BLaER1 (cell line): ENCODE measurements around the gene RIPPLY1.

Source experiments
- H3K27ac ChIP-seq: shearing (Covaris generic); formaldehyde crosslinking; 2 replicates; pipeline ENCODE4 v1.8.1; 2022
- H3K27me3 ChIP-seq: shearing (Covaris generic); formaldehyde crosslinking; 2 replicates; pipeline ENCODE4 v1.8.1; 2022
- H3K36me3 ChIP-seq: shearing (Covaris generic); formaldehyde crosslinking; 2 replicates; pipeline ENCODE4 v1.8.1; 2022
- H3K4me1 ChIP-seq: shearing (Covaris generic); formaldehyde crosslinking; 2 replicates; pipeline ENCODE4 v1.8.1; 2022
- H3K4me2 ChIP-seq: shearing (Covaris generic); formaldehyde crosslinking; 2 replicates; pipeline ENCODE4 v1.8.1; 2022
- H3K4me3 ChIP-seq: shearing (Covaris generic); formaldehyde crosslinking; 2 replicates; pipeline ENCODE4 v1.8.1; 2022
- H3K9ac ChIP-seq: shearing (Covaris generic); formaldehyde crosslinking; 2 replicates; pipeline ENCODE4 v1.8.1; 2022
- H3K9me3 ChIP-seq: shearing (Covaris generic); formaldehyde crosslinking; 2 replicates; pipeline ENCODE4 v1.8.1; 2022
- H4K20me1 ChIP-seq: shearing (Covaris generic); formaldehyde crosslinking; 2 replicates; pipeline ENCODE4 v1.8.1; 2022
- Cebpa-rat ChIP-seq: shearing (Covaris generic); IDR thresholded peaks from 2 replicates; pipeline ENCODE4 v1.8.1; 2022

Gene RIPPLY1

DNA sequence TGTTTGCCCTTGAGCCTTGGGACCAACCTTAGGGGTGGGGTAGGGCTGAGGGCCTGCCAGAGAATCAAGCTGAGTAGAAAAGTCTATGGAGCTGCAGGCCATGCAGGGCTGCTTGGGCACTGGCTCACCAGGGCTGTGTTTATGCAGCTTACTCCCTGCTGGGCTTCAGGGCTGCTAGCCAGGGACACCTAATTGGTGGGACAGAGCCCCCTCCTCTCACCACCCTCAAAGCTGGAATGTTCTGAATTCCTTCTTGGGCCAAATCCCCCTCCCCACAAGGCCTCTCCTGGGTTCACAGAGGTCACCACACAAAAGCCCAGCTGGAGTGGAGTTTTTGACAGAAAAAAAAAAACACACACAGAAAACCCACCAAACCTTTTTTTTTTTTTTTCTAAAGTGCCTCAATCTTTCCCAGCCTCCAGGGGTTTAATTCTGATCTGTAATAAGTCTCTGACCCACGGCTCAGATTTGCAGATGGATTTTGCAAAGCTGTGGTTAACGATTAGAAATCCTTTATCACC, 16.9 kb upstream of the RIPPLY1 start, which contains the start of gene CLDN2:
Gene CLDN2 (plus strand): TSS at position 471 of the 521 bp plus-strand sequence. CDS start 7,827 bp downstream, outside the sequence.
- Histone ChIP-seq H3K4me2 (no peak within 1 kb of the TSS), H3K9ac (no peak within 1 kb of the TSS), H3K27ac (no peak within 1 kb of the TSS), H3K4me3 (no peak within 1 kb of the TSS), H3K4me1 (peaks cover 12% of the 10 kb centered on the region), H3K36me3 (no peaks in the 10 kb centered on the region), H4K20me1 (peaks cover 8% of the 10 kb centered on the region; the same call in 1 of the 2 replicates), H3K9me3 (no peaks in the 10 kb centered on the region), H3K27me3 (peaks cover 87% of the 10 kb centered on the region)
- TF ChIP-seq Cebpa-rat, result no peak

DNA sequence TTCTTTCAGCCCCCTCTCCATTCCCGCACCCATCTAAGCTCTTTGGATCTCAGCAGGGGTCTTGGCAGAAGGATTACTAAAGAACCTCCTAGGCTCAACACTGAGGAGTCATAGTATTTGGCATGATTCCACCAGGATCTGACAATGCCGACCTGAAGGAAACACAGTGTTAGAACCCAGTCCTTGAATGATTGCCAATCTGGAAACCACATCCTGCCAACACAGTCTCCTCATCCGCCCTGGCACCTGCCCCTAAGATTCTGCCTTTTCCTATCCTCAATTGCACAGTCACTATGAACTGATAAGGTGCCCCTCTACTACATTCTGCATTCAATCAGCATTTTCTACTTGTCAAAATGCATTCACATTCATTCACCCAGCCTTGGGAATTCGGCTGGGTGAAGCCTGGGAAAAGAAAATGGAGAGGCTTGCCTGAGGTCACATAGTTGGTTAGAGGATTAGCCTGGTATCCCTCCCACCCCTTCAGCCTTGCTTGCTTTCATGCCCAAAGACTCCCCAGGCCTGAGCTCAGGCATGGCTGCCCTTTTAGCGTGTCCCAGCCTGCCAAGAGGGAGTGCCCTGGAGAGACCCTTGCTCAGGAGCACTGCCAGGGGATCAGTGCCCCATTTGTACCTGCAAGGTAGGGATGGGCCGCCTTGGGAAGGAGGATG, 14.8 kb upstream of the RIPPLY1 start:
- Histone ChIP-seq H3K9me3 (no peaks in the 10 kb centered on the region), H3K27ac (no peak overlapping the region), H3K4me1 (peaks cover 12% of the 10 kb centered on the region), H3K9ac (no peak overlapping the region), H3K4me2 (peak overlapping the region; percentile 16), H4K20me1 (peaks cover 8% of the 10 kb centered on the region; the same call in 1 of the 2 replicates), H3K36me3 (no peaks in the 10 kb centered on the region), H3K27me3 (peaks cover 98% of the 10 kb centered on the region), H3K4me3 (no peak overlapping the region)
- TF ChIP-seq Cebpa-rat, result no peak

DNA sequence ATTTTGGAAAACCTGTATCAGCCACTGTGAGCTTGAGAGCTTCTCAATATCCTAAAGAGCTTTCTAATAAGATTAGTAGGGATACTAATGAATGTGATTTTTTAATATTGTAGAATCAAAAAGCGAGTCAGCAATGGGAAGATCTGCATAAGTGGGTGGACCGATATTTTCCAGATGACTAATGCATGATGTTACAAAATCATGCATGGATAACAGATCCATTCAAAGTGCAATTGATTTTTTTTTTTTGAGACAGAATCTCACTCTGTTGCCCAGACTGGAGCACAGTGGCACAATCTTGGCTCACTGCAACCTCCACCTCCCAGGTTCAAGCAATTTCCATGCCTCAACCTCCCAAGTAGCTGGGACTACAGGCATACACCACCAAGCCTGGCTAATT, 9.7 kb upstream of the RIPPLY1 start:
- H3K4me3 ChIP-seq, result no peak overlapping the region

DNA sequence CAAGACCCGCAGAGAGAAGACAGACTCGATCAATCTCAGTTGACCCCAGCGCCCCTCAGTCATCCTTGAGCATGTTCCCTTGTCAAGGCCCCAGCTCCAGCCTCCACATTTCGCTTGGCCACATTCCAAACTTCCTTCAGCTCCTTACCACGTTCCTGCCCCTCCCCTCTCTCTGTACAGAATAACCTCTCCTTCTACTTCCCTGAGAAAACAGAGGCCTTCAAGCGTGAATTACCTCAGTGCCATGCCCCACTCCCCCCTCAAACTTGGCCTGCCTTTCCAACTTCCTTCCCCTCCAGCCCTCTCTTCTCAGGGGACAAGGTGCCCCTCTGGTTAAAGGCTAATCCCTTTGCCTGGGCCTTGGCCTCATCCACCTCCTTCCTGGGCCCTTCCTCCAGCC, 3.2 kb upstream of the RIPPLY1 start:
- Histone ChIP-seq H3K4me3 (no peak overlapping the region), H4K20me1 (peaks cover 20% of the 10 kb centered on the region; the same call in 1 of the 2 replicates), H3K9me3 (no peaks in the 10 kb centered on the region), H3K27ac (no peak overlapping the region), H3K4me1 (peaks cover 6% of the 10 kb centered on the region), H3K36me3 (no peaks in the 10 kb centered on the region), H3K27me3 (peaks cover 94% of the 10 kb centered on the region), H3K4me2 (no peak overlapping the region), H3K9ac (no peak overlapping the region)
- no peak for TF ChIP-seq Cebpa-rat

More for the DNA sequence above, 9.7 kb upstream of the RIPPLY1 start:
- Histone ChIP-seq H4K20me1 (peaks cover 8% of the 10 kb centered on the region; the same call in 1 of the 2 replicates), H3K4me1 (peaks cover 6% of the 10 kb centered on the region), H3K36me3 (no peaks in the 10 kb centered on the region), H3K27ac (no peak overlapping the region), H3K4me2 (no peak overlapping the region), H3K27me3 (peaks cover 99% of the 10 kb centered on the region), H3K9me3 (no peaks in the 10 kb centered on the region), H3K9ac (no peak overlapping the region)
- no peak for TF ChIP-seq Cebpa-rat

DNA sequence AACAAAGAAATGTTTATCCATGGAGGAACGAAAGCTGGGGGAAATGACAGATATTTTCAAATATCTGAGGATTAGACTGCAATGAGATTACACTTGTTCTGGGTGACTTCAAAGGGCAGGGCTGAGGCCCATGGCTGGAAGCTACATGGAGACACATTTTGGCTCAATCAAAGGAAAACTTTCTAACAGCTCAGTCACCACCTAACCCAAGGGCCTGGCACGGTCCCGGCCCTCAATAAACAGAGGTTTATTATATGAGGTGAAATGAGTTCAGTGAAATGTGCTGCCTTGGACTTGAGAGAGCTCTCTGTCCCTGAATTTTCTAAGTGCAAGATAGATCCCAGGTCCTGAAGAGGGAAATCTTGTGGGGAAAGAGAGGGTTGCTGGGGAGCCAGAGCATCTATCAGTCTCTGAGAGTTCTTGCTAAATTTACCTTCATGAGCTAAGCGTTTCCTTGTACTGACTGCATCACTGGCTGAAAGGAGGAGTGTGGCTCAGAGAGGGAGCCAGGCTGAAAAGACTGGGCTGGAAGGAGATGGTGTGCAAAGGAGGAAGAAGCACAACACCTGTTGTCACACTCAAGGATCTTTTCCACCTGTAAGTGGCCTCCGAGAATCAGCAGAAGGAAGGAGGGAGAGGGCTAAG, 2.0 kb upstream of the RIPPLY1 start:
- Histone ChIP-seq H3K4me3 (no peak overlapping the region), H3K27me3 (peaks cover 94% of the 10 kb centered on the region), H3K27ac (no peak overlapping the region), H3K9ac (no peak overlapping the region), H3K36me3 (no peaks in the 10 kb centered on the region), H3K9me3 (no peaks in the 10 kb centered on the region), H3K4me1 (peaks cover 6% of the 10 kb centered on the region), H3K4me2 (no peak overlapping the region), H4K20me1 (peaks cover 20% of the 10 kb centered on the region; the same call in 1 of the 2 replicates)
- TF ChIP-seq Cebpa-rat, result no peak

DNA sequence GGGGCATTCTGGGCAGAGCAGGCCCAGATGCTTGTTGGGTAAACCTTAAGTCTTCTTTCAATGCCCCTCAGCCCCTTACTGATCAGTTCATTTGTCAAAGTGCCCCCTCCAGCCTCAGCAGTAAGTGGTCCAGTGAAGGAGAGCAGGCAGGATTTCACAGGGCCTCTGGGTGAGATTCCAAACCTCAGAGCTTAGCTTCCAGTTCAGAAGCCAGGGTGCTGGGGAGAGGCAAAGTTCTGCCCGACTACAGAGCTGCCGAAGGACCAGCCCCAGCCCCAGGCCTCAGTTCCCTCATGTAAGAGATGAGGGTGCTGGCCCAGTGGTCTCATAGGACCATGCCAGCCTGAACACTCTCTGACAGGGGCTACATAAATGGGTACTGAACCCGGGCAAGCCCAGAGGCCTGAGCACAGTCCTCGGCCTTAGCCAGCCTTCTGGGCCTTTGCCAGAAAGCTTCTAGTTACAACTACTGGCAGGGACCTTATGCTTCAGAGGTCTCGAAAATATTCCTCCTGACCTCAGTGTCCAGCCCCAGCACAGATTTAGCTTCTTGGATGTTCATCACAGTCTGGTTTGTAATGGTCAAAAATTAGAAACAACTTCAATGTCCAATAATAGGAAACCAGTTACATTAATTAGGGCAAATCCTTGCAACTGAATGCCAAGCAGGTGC, 851 bp upstream of the RIPPLY1 start:
- peaks cover 94% of the 10 kb centered on the region for H3K27me3 ChIP-seq
- peaks cover 20% of the 10 kb centered on the region; the same call in 1 of the 2 replicates for H4K20me1 ChIP-seq
- H3K36me3 ChIP-seq, result no peaks in the 10 kb centered on the region
- H3K4me1 ChIP-seq, result peaks cover 6% of the 10 kb centered on the region
- no peak for TF ChIP-seq Cebpa-rat
- no peak overlapping the region for H3K27ac ChIP-seq
- H3K4me2 ChIP-seq, result no peak overlapping the region
- no peak overlapping the region for H3K9ac ChIP-seq
- no peak overlapping the region for H3K4me3 ChIP-seq
- H3K9me3 ChIP-seq, result no peaks in the 10 kb centered on the region

GRCh38 chrX:106902684-106903083, 457 bp downstream of the RIPPLY1 start:
- Histone ChIP-seq H3K27me3 (peaks cover 89% of the 10 kb centered on the region), H3K4me3 (no peak overlapping the region), H4K20me1 (peaks cover 20% of the 10 kb centered on the region; the same call in 1 of the 2 replicates), H3K27ac (no peak overlapping the region), H3K4me2 (no peak overlapping the region), H3K9ac (no peak overlapping the region), H3K9me3 (no peaks in the 10 kb centered on the region), H3K4me1 (peaks cover 6% of the 10 kb centered on the region), H3K36me3 (no peaks in the 10 kb centered on the region)
- no peak for TF ChIP-seq Cebpa-rat

DNA sequence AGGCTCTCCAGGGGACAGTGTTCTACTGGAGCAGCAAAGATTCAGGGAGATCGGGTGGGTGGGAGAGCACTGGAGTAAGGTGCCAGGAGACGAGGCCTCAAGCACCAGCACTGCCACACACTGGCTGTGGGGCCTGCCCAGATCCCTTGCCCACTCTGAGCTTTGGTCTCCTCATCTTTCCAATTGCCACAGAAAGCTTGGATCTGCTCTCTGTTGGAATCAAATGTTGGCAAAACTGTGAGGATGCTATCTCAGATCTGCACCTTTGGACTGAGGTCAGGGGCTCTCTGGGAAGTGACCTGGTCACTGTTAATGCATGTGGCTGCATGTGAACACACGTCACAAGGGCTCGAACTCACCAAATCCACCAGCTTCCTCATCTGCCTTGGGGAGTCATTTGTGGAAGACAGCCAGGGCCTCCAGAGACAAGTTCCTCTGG, 1.3 kb downstream of the RIPPLY1 start:
- Histone ChIP-seq H4K20me1 (peaks cover 20% of the 10 kb centered on the region; the same call in 1 of the 2 replicates), H3K9me3 (no peaks in the 10 kb centered on the region), H3K4me2 (no peak overlapping the region), H3K27ac (no peak overlapping the region), H3K4me3 (no peak overlapping the region), H3K9ac (no peak overlapping the region), H3K36me3 (no peaks in the 10 kb centered on the region), H3K27me3 (peaks cover 93% of the 10 kb centered on the region), H3K4me1 (peaks cover 6% of the 10 kb centered on the region)
- no peak for TF ChIP-seq Cebpa-rat

DNA sequence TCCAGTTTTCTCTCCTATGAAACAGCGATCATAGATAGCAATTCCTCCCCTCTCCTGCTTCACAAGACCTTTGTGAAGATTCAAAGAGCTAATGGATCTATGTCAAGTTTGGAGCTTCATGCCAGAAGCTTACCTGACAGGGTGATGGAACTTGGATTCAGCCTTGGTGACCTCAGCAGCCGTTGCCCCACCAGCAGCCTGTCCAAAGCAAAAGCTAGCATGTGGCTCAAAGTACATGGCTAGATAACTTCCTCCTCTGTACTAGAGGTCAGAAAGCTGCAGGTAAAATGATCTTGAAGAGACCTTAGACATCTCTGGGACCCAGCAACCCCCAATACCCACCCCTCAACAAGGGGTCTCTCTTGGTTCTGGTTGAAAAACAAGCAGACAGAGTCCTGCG, 1.8 kb downstream of the RIPPLY1 start:
- H3K4me2 ChIP-seq, result no peak overlapping the region
- no peaks in the 10 kb centered on the region for H3K36me3 ChIP-seq
- TF ChIP-seq Cebpa-rat, result no peak
- H3K4me1 ChIP-seq, result peaks cover 6% of the 10 kb centered on the region
- peaks cover 93% of the 10 kb centered on the region for H3K27me3 ChIP-seq
- H3K4me3 ChIP-seq, result no peak overlapping the region
- no peak overlapping the region for H3K27ac ChIP-seq
- H3K9ac ChIP-seq, result no peak overlapping the region
- peaks cover 20% of the 10 kb centered on the region; the same call in 1 of the 2 replicates for H4K20me1 ChIP-seq
- no peaks in the 10 kb centered on the region for H3K9me3 ChIP-seq
